ENCODE measurements around the gene APPBP2. TPM values are rescaled to one million over a fixed set of nuclear protein-coding genes. Genes with fewer than 3 reads are reported as not detected.
A peak's percentile ranks its signal among the peaks of the same experiment; 100 is the strongest.

The APPBP2 gene
- 10 to 100 TPM; 21.5 to 33.1 TPM for total RNA-seq

GRCh38 chr17:60525685-60526514 is at the start of gene APPBP2:
APPBP2 (minus strand) TSS chr17:60526242; CDS start chr17:60525931, 311 bp downstream.
- Histone ChIP-seq H3K4me3 (peak within 1 kb of the TSS; percentile 90), H3K9me3 (no peaks in the 10 kb centered on the region), H3K27me3 (replicated peaks; ENCODE audit: insufficient read depth) (no peaks in the 10 kb centered on the region), H3K4me1 (ENCODE audit: control insufficient read depth in 1 of 2, low read depth in 2 of 2) (peaks cover 28 to 40% of the 10 kb centered on the region in 2 donors), H3K36me3 (no peaks in the 10 kb centered on the region), H3K27ac (peak within 1 kb of the TSS; percentile 98 to 99)
- TF ChIP-seq CTCF (IDR thresholded peaks at IDR 0.05), result no peak
- peak; percentile 23 for DNase-seq (ENCODE audit: low spot score)
- peak; percentile 95 for ATAC-seq (ENCODE audit: insufficient number of reproducible peaks, low FRiP score, low read depth)

- no peaks in the 10 kb centered on the region for H3K36me3 ChIP-seq
- no peak for DNase-seq (ENCODE audit: low spot score)
- H3K27ac ChIP-seq, result no peak overlapping the region
- TF ChIP-seq CTCF (IDR thresholded peaks at IDR 0.05), result no peak
- H3K4me3 ChIP-seq, result no peak overlapping the region
- H3K4me1 ChIP-seq (ENCODE audit: control insufficient read depth in 1 of 2, low read depth in 2 of 2), result peaks cover 0 to 10% of the 10 kb centered on the region in 2 donors
- H3K9me3 ChIP-seq, result no peaks in the 10 kb centered on the region
- no peak for ATAC-seq (ENCODE audit: insufficient number of reproducible peaks, low FRiP score, low read depth)
- no peaks in the 10 kb centered on the region for H3K27me3 ChIP-seq (replicated peaks; ENCODE audit: insufficient read depth)
These were observed 47.4 kb upstream of the APPBP2 start for GRCh38 chr17:60573236-60574051.

- no peak overlapping the region for H3K27ac ChIP-seq
- TF ChIP-seq CTCF (IDR thresholded peaks at IDR 0.05), result no peak
- no peaks in the 10 kb centered on the region for H3K9me3 ChIP-seq
- no peaks in the 10 kb centered on the region for H3K27me3 ChIP-seq (replicated peaks; ENCODE audit: insufficient read depth)
- DNase-seq (ENCODE audit: low spot score), result no peak
- no peaks in the 10 kb centered on the region for H3K36me3 ChIP-seq
- no peaks in the 10 kb centered on the region for H3K4me1 ChIP-seq (ENCODE audit: control insufficient read depth in 1 of 2, low read depth in 2 of 2)
- no peak for ATAC-seq (ENCODE audit: insufficient number of reproducible peaks, low FRiP score, low read depth)
- H3K4me3 ChIP-seq, result no peak overlapping the region
These were observed 39.2 kb upstream of the APPBP2 start for GRCh38 chr17:60565233-60565632.

GRCh38 chr17:60563743-60564142 is 37.7 kb upstream of the APPBP2 start:
- Histone ChIP-seq H3K4me3 (no peak overlapping the region), H3K36me3 (no peaks in the 10 kb centered on the region), H3K9me3 (no peaks in the 10 kb centered on the region), H3K4me1 (ENCODE audit: control insufficient read depth in 1 of 2, low read depth in 2 of 2) (no peaks in the 10 kb centered on the region), H3K27ac (no peak overlapping the region), H3K27me3 (replicated peaks; ENCODE audit: insufficient read depth) (no peaks in the 10 kb centered on the region)
- no peak for DNase-seq (ENCODE audit: low spot score)
- no peak for TF ChIP-seq CTCF (IDR thresholded peaks at IDR 0.05)
- no peak for ATAC-seq (ENCODE audit: insufficient number of reproducible peaks, low FRiP score, low read depth)

- Histone ChIP-seq H3K27me3 (replicated peaks; ENCODE audit: insufficient read depth) (no peaks in the 10 kb centered on the region), H3K27ac (no peak overlapping the region), H3K36me3 (no peaks in the 10 kb centered on the region), H3K4me1 (ENCODE audit: control insufficient read depth in 1 of 2, low read depth in 2 of 2) (no peaks in the 10 kb centered on the region), H3K4me3 (no peak overlapping the region), H3K9me3 (no peaks in the 10 kb centered on the region)
- no peak for TF ChIP-seq CTCF (IDR thresholded peaks at IDR 0.05)
- ATAC-seq (ENCODE audit: insufficient number of reproducible peaks, low FRiP score, low read depth) (no peak), DNase-seq (ENCODE audit: low spot score) (no peak)
These were observed 36.4 kb upstream of the APPBP2 start for GRCh38 chr17:60562421-60562820.

Data from thoracic aorta (tissue), 2 donors.